Dedifferentiated amniotic fluid mesenchymal stem cell (primary cell): ENCODE data around the gene DUOX2.
"Not testable (repeated sequence)": the region's sequence is repeated elsewhere in the genome, so short reads cannot be mapped to it uniquely, and the experiment has no call there.

ENCODE experiments used
- DNase-seq: peaks from one replicate; pipeline ENCODE4 v3.0.0-alpha.2; 2016; ENCODE audit errors: extremely low spot score

The DUOX2 gene

DNA sequence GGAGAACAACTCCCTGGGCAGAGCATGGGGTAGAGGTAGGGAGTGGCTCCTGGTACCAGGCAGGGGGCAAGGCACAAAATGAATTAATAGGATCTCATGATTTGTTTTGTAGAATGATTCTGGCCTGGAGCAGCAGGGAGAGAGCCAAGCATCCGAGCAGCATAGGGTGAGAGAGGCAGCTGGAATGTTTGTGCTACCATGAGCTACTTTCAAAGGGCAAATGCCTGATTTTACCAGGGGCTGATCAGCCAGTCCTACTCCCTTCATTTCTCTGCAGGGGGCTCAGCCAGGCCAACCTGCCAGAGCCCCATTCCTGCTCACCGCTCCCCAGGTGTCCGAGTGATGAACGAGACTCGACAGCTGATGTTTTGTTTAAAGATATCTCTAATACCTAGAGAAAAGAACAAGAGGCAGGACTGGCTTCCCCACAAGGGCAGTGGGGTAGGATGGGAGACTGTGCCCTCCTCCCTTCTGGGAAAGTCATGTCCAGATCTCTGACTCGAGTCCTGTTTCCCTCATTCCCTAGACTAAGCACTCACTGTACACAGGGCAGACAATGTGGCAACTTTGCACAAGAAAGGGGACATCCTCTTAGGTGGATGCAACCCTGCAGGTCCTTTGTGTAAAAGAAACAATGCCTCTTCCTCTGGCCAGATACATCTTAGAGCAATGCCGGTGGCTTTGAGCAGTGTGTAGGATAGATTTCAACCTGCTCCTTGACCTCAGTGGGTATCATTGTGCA lies 12.9 kb downstream of the DUOX2 start:
- no peak for DNase-seq

DNA sequence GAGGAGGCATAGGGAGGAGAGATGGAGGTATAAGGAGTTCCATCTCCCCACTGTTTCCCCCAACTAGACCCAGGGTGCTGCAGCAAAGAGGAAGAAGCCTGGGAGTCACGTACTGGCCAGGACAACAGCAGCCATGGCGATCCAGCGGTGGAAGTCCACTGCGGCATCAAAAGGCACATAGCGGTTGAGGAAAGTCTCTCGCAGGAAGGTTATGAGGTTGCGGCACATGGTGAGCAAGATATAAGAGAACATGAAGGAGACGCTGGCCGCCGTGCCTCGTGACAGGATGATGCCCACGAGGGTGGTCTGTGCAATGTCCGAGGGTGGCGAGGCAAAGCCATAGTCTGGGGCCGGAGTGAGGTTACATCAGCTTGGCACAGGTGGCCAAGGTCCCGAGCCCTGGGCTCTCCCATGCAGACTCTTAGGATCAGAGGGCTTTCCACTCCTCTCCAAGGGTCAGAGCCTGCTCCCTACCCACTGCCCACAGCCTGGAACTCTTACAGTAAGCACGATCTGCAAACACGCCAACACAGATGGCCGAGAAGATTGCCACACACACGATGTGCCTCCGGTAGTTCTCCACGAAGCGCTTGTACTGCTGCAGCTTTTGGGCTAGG lies 14.3 kb downstream of the DUOX2 start:
- no peak for DNase-seq

DNA sequence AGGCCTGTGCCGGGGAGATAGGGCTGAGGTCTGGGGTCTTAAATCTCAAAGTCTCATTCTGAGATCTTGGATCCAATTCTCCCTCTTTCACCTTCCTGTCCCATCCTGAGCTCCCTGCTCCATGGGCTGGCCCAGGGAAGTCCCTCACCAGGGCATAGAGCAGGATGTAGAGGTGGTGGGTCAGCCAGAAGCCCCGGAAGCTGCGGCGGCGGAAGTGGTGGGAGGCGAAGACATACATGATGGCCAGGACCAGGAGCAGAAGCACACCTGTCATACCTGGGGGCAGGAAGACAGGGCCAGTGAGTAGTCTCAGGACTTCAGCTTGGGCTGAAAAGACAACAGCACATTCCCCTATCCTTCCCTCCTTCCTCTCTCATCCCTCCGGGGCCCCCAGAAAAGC lies 16.5 kb downstream of the DUOX2 start:
- DNase-seq = no peak

DNA sequence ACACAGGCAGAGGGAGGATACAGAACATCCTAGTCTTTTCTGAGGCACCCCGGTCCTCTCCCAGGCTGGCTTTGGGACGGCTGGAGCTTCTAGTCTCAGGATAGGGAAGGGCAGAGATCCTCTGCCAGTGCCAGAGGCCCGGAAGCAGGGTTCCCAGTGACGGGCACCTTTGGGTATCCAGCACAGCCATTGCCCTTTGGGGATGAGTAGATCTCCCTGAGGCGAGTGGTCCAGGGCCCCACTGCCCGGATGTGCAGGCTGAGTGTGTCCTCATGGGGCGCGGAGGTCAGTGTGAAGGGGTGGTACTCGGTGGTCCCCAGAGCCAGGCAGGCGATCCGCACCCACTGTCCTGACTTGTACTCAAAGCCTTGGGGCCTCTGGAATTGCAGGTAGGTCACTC lies 18.3 kb downstream of the DUOX2 start:
- DNase-seq = no peak

DNA sequence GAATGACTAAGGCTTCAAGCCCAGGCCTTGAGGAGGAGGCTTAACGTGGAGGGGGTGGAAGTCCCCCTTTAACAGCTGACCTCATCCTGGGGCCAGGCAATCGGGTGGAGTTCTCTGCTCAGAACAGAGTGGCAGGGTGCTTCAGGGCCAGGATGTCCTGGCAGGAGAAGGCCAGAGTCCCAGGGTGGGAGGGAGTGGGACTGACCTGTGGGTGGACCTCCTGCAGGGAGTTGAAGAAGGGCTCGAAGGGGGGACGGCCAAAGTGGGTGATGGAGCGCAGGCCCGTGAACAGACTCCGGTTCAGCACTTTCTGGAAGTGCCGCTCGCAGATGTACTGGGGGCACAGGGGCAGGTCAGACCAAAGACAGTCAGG lies 19.6 kb downstream of the DUOX2 start:
- no peak for DNase-seq

DNA sequence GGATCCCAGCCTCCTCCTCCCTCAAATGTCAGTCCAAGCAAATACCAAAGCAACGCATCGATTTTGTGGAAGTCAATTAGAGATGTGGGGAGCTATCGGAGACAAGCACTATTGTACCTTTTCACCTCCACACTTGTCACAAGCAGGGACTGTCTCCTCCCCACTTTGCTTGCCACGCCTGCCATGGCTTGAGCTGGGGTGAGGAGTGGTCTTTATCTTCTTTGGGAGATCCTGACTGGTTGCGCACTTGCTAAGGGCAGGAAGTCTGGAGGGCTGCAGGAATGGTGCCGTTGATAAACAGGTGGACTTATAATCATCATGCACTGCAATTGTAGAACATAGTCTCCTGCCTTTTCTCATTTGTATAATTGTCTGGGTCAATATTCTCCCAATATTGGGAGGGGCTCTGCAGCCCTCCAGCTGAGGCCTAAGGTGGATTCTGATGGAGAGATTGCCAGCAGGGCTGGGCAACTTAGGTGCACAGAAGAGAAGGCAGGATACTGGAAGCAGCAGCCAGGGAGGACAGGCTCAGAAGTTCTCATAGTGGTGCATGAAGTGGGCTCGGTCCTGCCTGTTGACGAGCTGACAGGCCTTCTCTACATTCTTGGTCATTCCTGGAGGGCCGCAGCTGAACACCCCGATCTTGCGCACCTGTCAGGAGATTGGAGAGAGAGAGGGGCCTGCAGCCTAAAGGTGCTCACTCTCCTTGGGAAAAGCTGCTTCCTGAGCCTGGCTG lies 20.2 kb downstream of the DUOX2 start:
- no peak for DNase-seq

DNA sequence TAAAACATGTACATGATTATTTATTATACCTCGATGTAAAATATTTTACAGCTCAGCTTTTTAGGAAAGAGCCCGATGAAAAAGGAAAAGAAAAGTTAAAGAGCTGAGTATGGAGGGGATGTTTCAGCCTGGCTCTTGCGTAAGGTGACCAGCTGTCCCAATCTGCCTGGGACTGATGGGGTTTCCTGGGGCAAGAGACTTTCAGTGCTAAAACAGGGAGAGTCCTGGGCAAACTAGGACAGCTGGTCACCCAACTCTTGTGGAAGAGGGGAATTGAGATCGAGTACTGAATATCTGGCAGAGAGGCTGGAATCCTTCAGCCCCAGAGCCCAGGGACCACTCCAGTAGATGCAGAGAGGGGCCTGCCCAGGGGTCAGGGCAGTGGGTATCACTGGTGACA lies 21.0 kb downstream of the DUOX2 start:
- DNase-seq = no peak

DNA sequence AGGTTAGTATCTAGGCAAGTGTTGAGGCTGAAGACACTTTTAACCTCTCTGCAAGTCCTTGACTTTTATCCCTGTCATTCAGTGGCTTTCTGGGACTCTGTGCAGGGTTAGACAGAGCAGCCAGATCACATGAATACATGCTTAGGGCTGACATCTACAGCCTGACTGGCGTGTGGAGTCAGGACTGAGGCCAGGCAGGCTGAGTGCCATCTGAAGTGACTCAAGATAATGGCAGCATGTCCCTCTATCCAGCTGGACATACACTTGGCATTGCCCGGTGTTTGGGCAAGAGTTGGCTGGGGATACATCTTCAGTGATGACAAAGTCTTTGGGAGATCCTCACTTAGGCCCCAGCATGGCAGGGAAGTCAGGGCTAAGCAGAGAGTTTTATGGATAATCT lies 22.4 kb downstream of the DUOX2 start:
- no peak for DNase-seq

DNA sequence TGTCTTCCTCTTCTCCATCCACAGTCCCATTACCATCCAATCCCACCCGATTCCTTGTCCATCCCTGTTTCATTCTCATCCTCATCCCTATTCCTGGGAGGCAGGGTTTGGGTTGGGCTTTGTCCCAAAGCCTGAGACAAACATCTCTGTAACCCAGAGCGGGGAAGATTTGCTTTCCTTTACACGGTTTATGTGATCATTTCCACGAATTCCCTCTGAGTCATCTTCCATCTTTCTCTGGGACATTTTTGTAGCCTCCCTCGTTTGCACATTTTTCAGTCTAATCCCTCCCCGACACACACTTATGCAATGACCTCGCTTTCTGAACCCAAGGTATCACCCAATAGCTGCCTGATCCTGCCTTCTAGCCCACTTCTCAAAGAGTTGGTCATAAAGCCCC lies 22.8 kb downstream of the DUOX2 start:
- DNase-seq = no peak

DNA sequence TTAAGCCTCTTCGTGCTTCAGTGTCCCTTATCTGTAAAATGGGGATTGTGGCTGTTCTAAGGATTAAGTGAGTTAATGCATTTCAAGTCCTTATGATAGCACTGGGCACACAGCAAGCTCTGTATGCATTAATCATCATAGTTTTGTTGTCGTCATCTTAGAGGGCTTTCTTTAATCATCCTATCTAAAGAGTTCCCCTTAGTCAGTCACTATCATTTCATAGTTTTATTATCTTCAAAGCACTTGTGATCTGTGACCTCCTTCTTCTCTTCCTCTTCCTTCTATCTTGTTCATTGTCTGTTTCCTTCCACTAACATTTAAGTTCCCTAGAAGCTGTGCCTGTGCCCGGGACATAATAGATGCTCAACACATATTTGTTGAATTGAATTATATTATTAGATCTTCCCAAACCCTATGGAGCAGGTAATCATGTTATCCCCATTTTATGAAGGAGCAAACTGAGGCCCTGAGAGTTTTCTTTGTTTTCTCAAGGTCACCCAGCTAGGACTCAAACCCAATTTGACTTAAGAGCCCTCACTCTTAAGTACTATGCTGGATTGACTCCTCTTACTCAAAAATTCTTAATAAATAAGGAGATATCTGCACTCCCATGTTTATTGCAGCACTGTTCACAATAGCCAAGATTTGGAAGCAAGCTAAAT lies 24.1 kb downstream of the DUOX2 start:
- DNase-seq = no peak

DNA sequence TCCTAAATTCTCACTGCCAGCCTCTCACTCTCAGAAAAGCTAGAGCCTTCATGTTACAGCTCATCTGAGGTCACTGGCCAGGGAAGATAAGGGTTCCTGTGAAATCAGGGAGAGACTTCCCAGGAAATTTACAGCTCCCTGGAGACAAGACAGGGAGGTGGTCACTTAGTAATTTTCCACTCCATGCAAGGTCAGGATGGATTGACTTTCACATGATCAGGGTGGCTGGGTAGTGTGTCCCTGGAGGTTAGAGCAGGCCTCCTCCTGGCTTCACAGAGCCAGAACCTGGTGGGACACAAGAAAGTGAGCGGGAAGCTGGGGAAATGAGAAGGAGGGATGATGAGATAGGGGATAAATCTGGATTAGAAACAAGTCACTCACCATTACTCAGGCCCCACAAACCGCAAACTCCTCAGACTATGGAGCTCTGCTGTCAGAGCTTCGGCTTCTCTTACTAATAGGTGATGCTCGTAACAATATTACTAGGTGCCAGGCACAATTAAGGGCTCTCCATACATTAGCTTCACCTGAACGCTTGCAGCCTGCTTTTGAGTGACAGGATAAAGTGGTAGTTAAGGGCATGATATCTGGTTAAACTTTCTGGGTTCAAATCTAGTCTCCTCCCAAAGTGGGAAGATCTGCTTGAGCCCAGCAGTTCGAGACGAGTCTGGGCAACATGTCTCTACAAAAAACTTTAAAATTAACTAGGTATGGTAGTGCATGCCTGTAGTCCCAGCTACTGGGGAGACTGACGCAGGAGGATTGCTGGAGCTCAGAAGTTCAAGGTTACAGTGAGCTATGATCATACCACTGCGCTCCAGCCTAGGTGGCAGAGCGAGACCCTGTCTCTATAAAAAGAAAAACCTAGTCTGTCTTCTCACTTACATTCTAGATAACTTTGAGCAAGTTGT lies 24.9 kb downstream of the DUOX2 start:
- DNase-seq = no peak

DNA sequence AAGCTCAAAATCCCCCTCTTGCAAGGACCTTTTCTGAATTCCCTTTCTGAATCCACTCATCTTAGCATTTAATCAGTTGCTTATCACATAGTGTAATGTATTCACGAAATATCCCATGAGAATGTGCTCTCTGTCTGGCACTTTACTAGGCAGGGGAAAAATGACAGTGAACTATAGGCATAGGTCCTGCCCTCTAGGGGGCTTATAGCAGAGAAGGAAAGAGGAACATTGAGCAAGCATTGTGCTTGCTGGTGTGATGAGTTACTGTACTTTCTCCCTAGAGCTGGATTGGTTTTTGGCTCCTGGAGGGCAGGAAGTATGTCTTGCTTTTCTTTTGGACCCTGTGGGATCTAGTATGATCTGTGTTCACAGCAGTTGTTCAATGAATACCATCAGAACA lies 26.5 kb downstream of the DUOX2 start:
- DNase-seq = no peak

DNA sequence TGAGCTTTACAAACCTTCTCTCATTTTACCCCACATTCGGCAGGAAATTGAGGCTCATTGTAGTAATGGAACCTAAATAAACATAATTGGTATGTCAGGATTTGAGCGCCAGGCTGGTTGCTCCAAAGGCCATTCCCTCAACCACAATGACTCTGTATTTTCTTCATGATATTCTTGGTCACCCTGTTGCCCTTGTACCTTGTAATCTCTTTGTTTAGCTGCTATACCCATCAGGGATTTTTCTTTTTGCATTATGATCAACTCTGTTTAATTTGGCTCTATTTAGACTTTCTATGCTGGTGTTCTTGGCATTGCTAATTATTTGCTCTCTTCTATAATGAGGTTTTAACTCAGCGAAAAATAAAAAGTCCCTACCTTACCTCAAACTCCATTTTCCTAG lies 29.8 kb downstream of the DUOX2 start:
- DNase-seq = no peak

DNA sequence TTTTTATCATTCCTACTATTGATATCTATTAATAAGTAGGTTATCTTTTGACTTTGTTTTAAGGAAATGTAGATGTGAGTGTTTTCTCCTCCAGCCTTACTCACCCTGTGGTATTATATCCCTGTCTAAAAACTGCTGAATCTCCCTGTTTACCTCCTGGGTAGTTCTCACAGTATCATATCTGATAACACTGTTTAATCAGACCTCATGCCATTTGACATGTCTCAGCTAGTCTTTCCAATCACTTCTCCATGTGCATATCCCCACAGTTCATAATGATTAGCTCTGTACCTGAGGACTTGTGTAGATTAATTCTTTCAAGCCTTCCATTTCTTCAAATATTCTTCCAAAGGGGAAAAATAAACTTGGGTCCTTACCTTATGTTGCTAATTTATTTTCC lies 30.7 kb downstream of the DUOX2 start:
- no peak for DNase-seq

DNA sequence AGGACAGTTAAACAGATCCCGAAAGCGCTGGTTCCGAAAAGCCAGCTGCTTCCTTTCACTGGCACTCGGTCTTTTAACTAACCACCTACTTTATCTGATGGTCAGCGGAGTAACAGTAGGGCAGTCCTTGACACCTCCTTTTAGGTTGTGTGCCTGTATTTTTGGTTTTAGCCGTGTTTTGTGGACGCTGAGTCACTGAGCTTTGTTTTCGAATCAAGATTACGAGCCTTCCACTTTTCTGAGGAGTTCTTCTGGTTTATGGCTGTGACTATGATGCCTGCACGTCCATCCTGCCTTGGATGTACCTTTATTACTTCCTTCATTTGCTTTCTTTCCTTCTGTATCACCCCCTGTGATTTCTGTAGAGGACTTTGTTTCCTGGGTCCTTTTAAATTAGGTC lies 31.6 kb downstream of the DUOX2 start:
- not testable (repeated sequence) for DNase-seq

DNA sequence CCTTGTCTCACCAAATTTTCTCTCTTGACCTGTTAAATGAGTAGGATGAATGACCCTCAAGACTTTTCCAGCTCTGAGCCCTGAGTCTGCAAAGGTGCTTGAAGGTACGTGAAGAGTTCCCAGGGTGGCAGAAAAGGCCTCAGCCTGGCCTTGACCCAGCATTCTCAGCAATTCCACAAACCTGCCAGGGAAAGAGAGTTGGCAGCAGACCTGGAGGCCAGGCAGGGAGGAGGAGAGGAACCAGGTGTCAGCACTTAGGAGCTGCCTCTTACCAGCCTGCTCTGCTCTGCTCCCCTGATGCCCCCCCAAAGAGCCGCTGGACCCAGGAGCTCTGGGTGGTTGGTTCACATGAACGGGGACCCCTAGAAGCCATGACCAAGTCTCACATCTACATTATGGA lies 33.4 kb downstream of the DUOX2 start:
- not testable (repeated sequence) for DNase-seq

DNA sequence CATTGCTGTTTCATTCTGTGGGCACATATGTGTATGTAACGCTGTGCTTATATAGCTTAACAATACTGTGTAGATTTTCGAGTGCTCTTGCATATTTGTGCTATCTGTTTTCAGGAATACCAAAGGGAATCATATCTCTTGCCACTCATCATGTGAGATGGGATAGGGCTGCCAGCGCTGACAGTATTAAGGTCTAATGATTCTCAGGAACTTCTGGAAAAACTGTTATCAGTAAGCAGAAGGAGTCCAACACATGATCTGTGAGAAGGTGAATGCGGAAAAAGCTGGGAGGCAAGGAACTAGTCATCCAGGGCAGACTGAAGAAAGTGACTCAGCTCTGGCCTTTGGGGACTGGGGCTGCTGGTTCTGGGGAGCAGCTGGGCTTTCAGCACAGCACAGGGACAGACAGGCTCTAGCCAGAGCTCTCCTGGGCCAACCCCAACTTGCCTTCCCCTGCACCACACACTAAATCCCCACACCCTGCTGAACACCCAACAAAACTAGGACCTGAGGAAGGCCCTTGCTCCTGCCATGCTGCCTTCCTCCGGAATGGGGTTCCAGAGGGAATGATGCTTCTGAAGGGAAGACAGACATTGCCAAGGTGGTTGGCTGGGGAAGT lies 34.2 kb downstream of the DUOX2 start:
- not testable (repeated sequence) for DNase-seq

DNA sequence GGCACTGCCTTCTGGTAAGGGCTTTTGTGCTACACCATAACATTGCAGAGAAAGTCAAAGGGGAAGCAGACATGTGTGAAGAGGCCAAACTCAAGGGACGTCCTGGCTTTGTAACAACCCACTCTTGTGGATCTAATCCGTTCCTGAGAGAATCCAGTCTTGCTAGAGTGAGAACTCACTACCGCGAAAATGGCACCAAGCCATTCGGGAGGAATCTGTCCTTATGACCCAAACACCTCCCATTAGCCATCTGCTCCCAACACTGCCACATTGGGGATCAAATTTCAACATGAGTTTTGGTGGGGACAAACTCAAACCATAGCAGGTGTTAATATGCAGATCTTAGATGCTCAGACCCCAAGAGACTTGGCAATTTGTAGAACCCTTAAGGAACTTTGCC lies 34.8 kb downstream of the DUOX2 start:
- not testable (repeated sequence) for DNase-seq

DNA sequence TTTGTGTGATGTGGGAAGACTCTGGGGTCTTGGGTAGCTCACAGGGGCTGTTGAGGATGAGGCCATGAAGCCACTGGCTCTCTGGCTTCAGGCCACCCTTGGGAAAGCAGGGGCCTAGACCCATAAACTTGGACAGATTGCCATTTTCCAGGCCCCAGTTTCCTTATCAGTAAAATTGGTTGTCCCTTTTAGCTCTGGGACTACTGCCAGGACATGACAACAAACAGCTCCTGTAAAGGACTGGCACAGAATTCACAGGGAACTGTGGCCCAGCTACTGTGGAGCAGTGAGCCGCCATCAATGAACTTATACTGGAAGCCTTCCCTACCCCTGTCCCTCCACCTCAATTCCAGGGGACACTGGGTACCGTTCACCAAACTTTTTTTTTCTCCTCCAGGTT lies 36.6 kb downstream of the DUOX2 start:
- not testable (repeated sequence) for DNase-seq

DNA sequence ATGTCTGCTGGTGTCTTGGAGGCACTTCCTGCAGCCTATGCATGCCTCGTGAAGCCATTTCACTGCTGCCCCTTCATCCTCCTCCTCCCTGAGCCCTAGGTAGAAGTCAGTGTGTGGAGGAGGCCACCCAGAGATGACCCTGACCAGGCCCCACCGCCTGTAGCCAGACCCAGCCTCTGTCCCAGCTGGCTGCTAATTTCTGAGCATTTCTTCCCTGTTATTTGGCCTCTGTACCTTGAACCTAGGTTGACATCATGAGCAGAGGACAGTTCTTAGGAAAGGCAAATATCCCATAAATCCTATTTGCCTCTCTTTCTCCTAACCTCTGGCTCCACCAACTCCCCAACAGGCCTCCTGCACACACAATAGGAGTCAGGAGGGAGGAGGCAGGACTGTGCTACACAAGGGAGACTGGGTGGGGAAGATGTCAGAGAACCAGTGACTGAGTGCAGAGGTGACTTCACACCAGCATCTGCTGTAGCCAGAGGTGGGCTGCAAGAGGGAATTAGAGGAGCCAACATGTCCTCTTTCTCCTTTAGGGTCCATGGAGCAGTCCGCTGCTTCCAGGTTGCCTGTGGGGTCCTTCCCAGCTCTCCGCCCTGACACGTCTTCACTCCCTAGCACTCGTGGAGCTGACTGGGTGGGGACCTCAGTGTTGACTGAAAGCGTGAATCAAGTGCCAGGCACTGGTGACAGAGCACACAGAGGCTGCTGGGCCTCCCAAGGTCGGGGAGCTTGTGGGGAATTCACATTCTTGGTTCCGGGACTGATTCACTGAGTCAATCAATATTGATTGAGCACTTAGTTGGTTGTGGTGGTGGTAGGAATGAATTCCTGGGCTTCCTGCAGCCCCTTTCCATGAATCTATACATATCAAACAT lies 38.3 kb downstream of the DUOX2 start:
- not testable (repeated sequence) for DNase-seq
